Fibroblast of lung (primary cell): Measurements from ENCODE around the gene ANKRD40CL.

Experiments
- EZH2 ChIP-seq: IDR thresholded peaks from 2 replicates; pipeline ENCODE4 v1.5.1; 2012; ENCODE audit warnings: low read length, control low read depth, mild to moderate bottlenecking; ENCODE audit errors: missing control alignments
- TF ChIP-seq, protein P1 (sequence below), 2 donors: IDR thresholded peaks in 1 of 2; conservative IDR thresholded peaks in 1 of 2; 1 replicate in 1 of 2; 2 replicates in 1 of 2; pipeline ENCODE4 v1.5.1; 2011 to 2012; ENCODE audit warnings: low read length in 2 of 2, control low read depth in 1 of 2, inconsistent platforms in 1 of 2, low read depth in 1 of 2, mild to moderate bottlenecking in 1 of 2

GRCh38 chr17:50813583-50813982 is 46.3 kb upstream of the ANKRD40CL start:
- TF ChIP-seq, protein P1, sequence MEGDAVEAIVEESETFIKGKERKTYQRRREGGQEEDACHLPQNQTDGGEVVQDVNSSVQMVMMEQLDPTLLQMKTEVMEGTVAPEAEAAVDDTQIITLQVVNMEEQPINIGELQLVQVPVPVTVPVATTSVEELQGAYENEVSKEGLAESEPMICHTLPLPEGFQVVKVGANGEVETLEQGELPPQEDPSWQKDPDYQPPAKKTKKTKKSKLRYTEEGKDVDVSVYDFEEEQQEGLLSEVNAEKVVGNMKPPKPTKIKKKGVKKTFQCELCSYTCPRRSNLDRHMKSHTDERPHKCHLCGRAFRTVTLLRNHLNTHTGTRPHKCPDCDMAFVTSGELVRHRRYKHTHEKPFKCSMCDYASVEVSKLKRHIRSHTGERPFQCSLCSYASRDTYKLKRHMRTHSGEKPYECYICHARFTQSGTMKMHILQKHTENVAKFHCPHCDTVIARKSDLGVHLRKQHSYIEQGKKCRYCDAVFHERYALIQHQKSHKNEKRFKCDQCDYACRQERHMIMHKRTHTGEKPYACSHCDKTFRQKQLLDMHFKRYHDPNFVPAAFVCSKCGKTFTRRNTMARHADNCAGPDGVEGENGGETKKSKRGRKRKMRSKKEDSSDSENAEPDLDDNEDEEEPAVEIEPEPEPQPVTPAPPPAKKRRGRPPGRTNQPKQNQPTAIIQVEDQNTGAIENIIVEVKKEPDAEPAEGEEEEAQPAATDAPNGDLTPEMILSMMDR (conservative IDR thresholded peaks at IDR 0.05 in 1 of 2, IDR thresholded peaks at IDR 0.05 in 1 of 2; ENCODE audit: low read depth in 1 of 2, low read length in 2 of 2), result no peak
- no peak for TF ChIP-seq EZH2
